GM06990 (cell line): ENCODE results near the gene MEX3D.
"Not testable (repeated sequence)": the region's sequence is repeated elsewhere in the genome, so short reads cannot be mapped to it uniquely, and the experiment has no call there.

Experiments
- DNase-seq: peaks from one replicate; pipeline ENCODE4 v3.0.0-alpha.2; 2011; ENCODE audit not compliant: insufficient read length; ENCODE audit errors: extremely low read depth
- H3K27me3 ChIP-seq: replicated peaks from 2 replicates; pipeline ENCODE4 v1.6.0; 2011; ENCODE audit warnings: low read length; ENCODE audit not compliant: control insufficient read depth, insufficient read depth
- H3K36me3 ChIP-seq: 2 replicates; pipeline ENCODE4 v1.5.1; 2011; ENCODE audit warnings: low read length; ENCODE audit not compliant: control insufficient read depth, insufficient read depth
- H3K4me3 ChIP-seq: replicated peaks from 2 replicates; pipeline ENCODE4 v1.5.1; 2011; ENCODE audit warnings: low read depth, mild to moderate bottlenecking, control low read depth, low read length
- CTCF ChIP-seq: IDR thresholded peaks from 2 replicates; pipeline ENCODE4 v1.5.1; 2011; ENCODE audit warnings: low read length, control low read depth, mild to moderate bottlenecking, inconsistent platforms; ENCODE audit not compliant: insufficient read depth, poor library complexity, severe bottlenecking

Gene MEX3D

GRCh38 chr19:1549332-1549945 is 18.7 kb downstream of the MEX3D start:
- TF ChIP-seq CTCF, result no peak
- no peak for DNase-seq
- Histone ChIP-seq H3K4me3 (no peak overlapping the region), H3K36me3 (no peaks in the 10 kb centered on the region), H3K27me3 (no peaks in the 10 kb centered on the region)

DNA sequence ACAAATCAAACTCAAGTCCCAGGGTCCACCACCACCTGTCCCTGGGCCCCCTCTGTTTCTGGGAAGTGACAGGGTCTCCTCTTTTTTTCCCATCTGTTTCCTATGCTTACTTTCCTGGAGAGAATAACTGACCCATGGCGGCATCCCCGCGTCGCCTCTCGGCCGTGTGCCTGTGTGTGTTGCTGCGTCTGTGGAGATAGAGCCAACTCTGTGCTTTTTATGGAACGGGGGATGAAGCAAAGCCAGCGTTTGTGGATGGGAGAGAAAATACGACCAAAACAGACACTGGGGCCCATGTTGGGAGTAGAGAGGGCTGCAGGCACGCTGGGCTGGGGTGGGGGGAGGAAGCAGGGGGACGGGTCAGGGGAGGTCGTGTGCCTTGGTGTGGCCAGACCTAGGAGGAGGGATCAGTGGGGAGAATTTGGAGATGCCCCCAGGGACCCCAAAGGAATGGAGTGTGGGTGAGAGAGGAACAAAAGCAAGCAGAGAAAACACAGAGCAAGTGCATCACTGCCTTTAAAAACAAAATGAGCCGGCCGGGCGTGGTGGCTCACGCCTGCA is 27.7 kb downstream of the MEX3D start:
- no peak for TF ChIP-seq CTCF
- Histone ChIP-seq H3K4me3 (no peak overlapping the region), H3K27me3 (no peaks in the 10 kb centered on the region), H3K36me3 (no peaks in the 10 kb centered on the region)
- no peak for DNase-seq

- not testable (repeated sequence) for H3K27me3 ChIP-seq, DNase-seq, H3K4me3 ChIP-seq, H3K36me3 ChIP-seq
These were observed 28.4 kb downstream of the MEX3D start for GRCh38 chr19:1539749-1540148.

- TF ChIP-seq CTCF, result no peak
- Histone ChIP-seq H3K36me3 (no peaks in the 10 kb centered on the region), H3K27me3 (no peaks in the 10 kb centered on the region), H3K4me3 (no peak overlapping the region)
- DNase-seq, result no peak
These were observed 29.1 kb downstream of the MEX3D start for GRCh38 chr19:1538978-1539377.

- not testable (repeated sequence) for H3K4me3 ChIP-seq, DNase-seq, H3K36me3 ChIP-seq, H3K27me3 ChIP-seq
These were observed 32.4 kb downstream of the MEX3D start for GRCh38 chr19:1535699-1536098.

GRCh38 chr19:1534972-1535371 is 33.2 kb downstream of the MEX3D start:
- DNase-seq, result no peak
- no peak for TF ChIP-seq CTCF
- H3K4me3 ChIP-seq, result no peak overlapping the region
- H3K36me3 ChIP-seq, result no peaks in the 10 kb centered on the region
- H3K27me3 ChIP-seq, result no peaks in the 10 kb centered on the region
